ENCODE results near the gene TEC.
"Not testable (repeated sequence)": the region's sequence is repeated elsewhere in the genome, so short reads cannot be mapped to it uniquely, and the experiment has no call there.

TEC gene

DNA sequence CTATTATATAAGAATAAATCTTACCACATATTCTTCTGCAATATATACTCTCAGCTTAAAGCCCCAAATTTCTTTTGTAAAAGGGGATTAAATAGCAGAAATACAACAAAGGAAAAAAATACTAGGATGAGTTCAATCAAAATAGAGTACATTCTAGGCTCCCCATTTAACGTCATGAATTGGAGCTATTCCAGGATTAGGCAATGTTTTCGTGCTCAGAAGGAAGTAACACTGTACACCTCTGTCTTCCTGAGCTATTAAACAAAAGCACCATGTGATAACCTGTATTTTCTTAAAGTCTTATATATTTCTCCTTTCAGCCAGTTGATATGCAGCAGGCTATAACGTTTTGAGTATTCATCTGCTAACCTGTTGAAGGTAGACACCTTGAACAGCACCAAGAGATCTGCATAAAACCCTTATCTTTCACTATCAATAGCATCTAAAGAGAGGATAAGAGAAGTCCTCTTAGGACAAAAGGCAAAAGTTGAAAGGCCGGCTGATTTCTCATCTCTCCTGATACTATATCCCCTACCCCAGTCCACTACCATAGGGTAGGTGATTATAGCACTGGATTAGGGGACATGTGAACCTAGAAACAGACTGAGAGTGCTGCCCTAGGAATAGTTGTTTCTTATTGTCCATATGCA, 31.5 kb downstream of the TEC start:
- Mint-ChIP-seq H3K9me3 (peaks cover 5% of the 10 kb centered on the region), H3K27ac (no peak overlapping the region), H3K36me3 (ENCODE audit: low read depth) (no peaks in the 10 kb centered on the region), H3K27me3 (no peaks in the 10 kb centered on the region), H3K4me1 (ENCODE audit: low read depth) (peaks cover 12% of the 10 kb centered on the region), H3K4me3 (no peak overlapping the region)

DNA sequence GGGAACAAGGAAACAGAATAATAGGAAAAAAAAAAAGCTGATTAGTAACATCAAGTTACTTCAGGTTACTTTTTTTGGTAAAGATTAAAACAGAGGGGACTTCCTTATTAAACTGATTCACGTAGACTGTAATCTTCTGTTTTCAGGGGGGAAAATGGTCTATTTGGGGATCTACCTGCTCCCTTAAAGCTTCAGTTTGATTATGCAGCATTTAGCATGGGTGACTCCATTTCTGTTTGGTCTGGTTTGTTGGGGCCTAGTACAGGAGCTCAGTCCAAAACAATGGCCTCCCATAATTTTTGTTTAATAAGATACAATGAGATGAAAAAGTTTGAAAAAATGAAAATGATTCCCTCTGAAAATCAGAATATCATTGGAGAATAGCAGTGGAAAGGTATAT, 34.6 kb downstream of the TEC start:
- H3K4me3 Mint-ChIP-seq, result no peak overlapping the region
- no peaks in the 10 kb centered on the region for H3K36me3 Mint-ChIP-seq (ENCODE audit: low read depth)
- no peak overlapping the region for H3K27ac Mint-ChIP-seq
- H3K9me3 Mint-ChIP-seq, result peaks cover 5% of the 10 kb centered on the region
- H3K4me1 Mint-ChIP-seq (ENCODE audit: low read depth), result peaks cover 9% of the 10 kb centered on the region
- no peaks in the 10 kb centered on the region for H3K27me3 Mint-ChIP-seq

GRCh38 chr4:48234575-48234974, 35.1 kb downstream of the TEC start:
- peaks cover 5% of the 10 kb centered on the region for H3K9me3 Mint-ChIP-seq
- peaks cover 9% of the 10 kb centered on the region for H3K4me1 Mint-ChIP-seq (ENCODE audit: low read depth)
- no peaks in the 10 kb centered on the region for H3K36me3 Mint-ChIP-seq (ENCODE audit: low read depth)
- no peak overlapping the region for H3K27ac Mint-ChIP-seq
- no peak overlapping the region for H3K4me3 Mint-ChIP-seq
- H3K27me3 Mint-ChIP-seq, result no peaks in the 10 kb centered on the region

DNA sequence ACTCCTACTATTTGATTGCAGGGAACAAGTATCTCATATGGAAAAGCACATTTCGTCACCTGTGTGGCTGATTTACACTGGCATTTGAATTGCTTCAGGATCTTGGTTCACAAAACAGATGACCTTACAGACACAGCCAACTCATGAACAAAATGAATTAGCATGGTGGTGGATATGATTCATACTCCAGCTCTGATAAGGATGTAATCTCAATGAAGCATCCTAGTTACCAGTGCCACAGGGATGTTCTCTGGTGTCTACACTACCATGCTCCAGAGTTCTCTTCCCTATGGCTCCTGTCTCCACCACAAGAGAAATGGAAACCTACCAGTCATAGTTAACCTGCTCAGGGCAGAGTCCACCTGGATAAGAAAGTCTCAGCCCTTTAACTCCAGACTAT, 40.7 kb downstream of the TEC start:
- Mint-ChIP-seq H3K4me3 (no peak overlapping the region), H3K9me3 (no peaks in the 10 kb centered on the region), H3K4me1 (ENCODE audit: low read depth) (peaks cover 6% of the 10 kb centered on the region), H3K36me3 (ENCODE audit: low read depth) (peaks cover 8% of the 10 kb centered on the region), H3K27me3 (no peaks in the 10 kb centered on the region), H3K27ac (no peak overlapping the region)

DNA sequence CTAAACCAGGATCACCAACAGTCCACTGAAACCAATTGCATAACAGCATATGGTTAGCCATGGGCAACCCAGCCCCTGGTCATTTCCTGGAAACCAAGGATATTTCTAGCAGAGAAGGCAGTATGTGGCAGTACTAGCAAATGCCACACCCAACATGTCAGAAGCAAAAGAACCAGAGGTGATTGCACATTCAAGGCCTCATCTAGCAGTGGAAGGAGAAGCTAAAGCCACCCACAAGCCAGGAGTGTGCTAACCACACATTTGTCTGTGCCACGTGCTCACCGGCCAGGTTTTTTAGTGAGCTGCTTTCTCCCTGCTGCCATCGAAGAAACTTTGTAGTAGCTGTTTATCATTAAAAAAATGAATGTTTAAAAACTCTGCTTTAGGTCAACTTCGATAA, 42.0 kb downstream of the TEC start:
- Mint-ChIP-seq H3K27me3 (no peaks in the 10 kb centered on the region), H3K4me3 (no peak overlapping the region), H3K27ac (no peak overlapping the region), H3K9me3 (no peaks in the 10 kb centered on the region), H3K4me1 (ENCODE audit: low read depth) (peaks cover 6% of the 10 kb centered on the region), H3K36me3 (ENCODE audit: low read depth) (peaks cover 8% of the 10 kb centered on the region)

DNA sequence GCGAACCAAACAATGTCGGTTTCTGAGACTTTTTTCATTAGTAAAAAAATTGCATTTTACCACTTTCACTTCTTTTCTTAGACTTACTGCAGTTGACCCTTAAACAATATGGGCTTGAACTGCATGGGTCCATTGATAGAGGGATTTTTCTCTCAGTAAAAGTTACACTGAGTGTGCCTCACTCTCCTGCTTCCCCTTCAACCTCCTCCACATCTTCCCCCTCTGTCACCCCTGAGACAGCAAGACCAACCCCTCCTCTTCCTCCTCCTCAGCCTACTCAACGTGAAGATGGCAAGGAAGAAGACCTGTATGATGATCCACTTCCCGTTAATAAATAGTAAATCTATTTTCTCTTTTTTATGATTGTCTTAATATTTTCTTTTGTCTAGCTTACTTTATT, 43.4 kb downstream of the TEC start:
- peaks cover 8% of the 10 kb centered on the region for H3K36me3 Mint-ChIP-seq (ENCODE audit: low read depth)
- H3K27me3 Mint-ChIP-seq, result no peaks in the 10 kb centered on the region
- no peak overlapping the region for H3K27ac Mint-ChIP-seq
- H3K4me1 Mint-ChIP-seq (ENCODE audit: low read depth), result peaks cover 6% of the 10 kb centered on the region
- H3K4me3 Mint-ChIP-seq, result no peak overlapping the region
- no peaks in the 10 kb centered on the region for H3K9me3 Mint-ChIP-seq

DNA sequence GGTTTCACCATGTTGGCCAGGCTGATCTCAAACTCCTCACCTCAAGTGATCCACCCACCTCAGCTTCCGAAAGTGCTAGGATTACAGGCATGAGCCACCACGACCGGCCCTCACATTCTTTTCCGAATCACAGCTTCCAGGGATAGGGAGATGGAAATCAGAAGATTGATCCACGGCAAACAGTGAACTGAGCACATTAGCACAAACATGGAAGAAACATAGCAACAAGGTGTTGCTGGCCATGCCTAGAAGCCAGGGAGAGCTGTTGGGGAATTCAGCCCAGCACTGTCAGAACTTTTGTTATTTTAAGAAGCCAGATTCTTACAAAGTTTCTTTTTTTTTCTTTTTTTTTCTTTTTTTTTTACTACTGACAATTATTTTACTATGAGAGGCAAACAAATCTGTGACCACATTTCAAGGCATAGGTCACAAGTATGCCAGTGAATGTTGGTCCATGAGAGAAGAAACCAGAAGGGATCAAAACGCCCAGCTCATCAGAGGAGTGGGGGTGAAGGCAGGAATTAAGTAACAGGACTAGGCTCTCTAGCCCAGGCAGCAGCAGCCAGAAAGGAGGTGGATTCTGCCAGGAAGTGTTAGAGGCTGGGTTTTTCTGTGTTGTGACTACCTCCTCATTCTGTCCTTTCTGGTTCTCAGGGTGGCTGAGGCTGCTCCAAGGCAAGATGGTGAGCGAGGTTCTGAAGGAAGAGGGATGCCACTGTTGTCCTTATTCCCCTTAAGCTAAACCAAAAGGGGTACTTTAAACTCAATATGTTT, 44.1 kb downstream of the TEC start:
- Mint-ChIP-seq H3K27me3 (no peaks in the 10 kb centered on the region), H3K4me3 (no peak overlapping the region), H3K27ac (no peak overlapping the region), H3K9me3 (no peaks in the 10 kb centered on the region), H3K4me1 (ENCODE audit: low read depth) (peaks cover 6% of the 10 kb centered on the region), H3K36me3 (ENCODE audit: low read depth) (peaks cover 8% of the 10 kb centered on the region)

GRCh38 chr4:48224606-48225005, 45.0 kb downstream of the TEC start:
- Mint-ChIP-seq H3K4me3 (no peak overlapping the region), H3K4me1 (ENCODE audit: low read depth) (peaks cover 6% of the 10 kb centered on the region), H3K9me3 (no peaks in the 10 kb centered on the region), H3K27me3 (no peaks in the 10 kb centered on the region), H3K27ac (no peak overlapping the region), H3K36me3 (ENCODE audit: low read depth) (peaks cover 11% of the 10 kb centered on the region)

- H3K36me3 Mint-ChIP-seq (ENCODE audit: low read depth), result peaks cover 10% of the 10 kb centered on the region
- H3K27ac Mint-ChIP-seq, result no peak overlapping the region
- H3K27me3 Mint-ChIP-seq, result no peaks in the 10 kb centered on the region
- no peaks in the 10 kb centered on the region for H3K9me3 Mint-ChIP-seq
- no peak overlapping the region for H3K4me3 Mint-ChIP-seq
- peaks cover 3% of the 10 kb centered on the region for H3K4me1 Mint-ChIP-seq (ENCODE audit: low read depth)
Measured at GRCh38 chr4:48223633-48224295, 45.9 kb downstream of the TEC start.

DNA sequence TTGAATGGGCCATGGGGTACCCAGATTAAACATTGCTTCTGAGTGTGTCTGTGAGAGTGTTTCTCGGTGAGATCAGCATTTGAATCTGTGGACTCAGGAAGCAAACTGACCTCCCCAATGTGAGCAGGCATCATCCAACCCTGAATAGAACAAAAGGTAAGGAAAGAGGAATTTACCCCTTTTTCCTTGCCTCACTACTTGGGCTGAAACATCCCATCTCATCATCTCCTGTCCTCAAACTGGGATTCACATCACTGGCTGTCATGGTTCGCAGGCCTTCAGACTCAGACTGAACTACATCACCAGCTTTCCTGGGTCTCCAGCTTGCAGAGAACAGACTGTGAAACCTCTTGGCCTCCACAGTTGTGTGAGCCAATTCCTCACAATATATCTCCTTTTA, 47.1 kb downstream of the TEC start:
- Mint-ChIP-seq H3K4me3 (no peak overlapping the region), H3K36me3 (ENCODE audit: low read depth) (peaks cover 7% of the 10 kb centered on the region), H3K4me1 (ENCODE audit: low read depth) (no peaks in the 10 kb centered on the region), H3K27me3 (no peaks in the 10 kb centered on the region), H3K27ac (no peak overlapping the region), H3K9me3 (no peaks in the 10 kb centered on the region)

GRCh38 chr4:48219430-48219829, 50.2 kb downstream of the TEC start:
- not testable (repeated sequence) for H3K4me1 Mint-ChIP-seq (ENCODE audit: low read depth); H3K27ac Mint-ChIP-seq; H3K27me3 Mint-ChIP-seq; H3K36me3 Mint-ChIP-seq (ENCODE audit: low read depth); H3K9me3 Mint-ChIP-seq; H3K4me3 Mint-ChIP-seq

- no peak overlapping the region for H3K27ac Mint-ChIP-seq
- no peaks in the 10 kb centered on the region for H3K27me3 Mint-ChIP-seq
- peaks cover 3% of the 10 kb centered on the region for H3K36me3 Mint-ChIP-seq (ENCODE audit: low read depth)
- H3K4me3 Mint-ChIP-seq, result no peak overlapping the region
- peaks cover 10% of the 10 kb centered on the region for H3K4me1 Mint-ChIP-seq (ENCODE audit: low read depth)
- no peaks in the 10 kb centered on the region for H3K9me3 Mint-ChIP-seq
Measured at GRCh38 chr4:48216563-48216962, 53.1 kb downstream of the TEC start.

- H3K27ac Mint-ChIP-seq, result no peak overlapping the region
- H3K36me3 Mint-ChIP-seq (ENCODE audit: low read depth), result peaks cover 3% of the 10 kb centered on the region
- no peaks in the 10 kb centered on the region for H3K27me3 Mint-ChIP-seq
- no peaks in the 10 kb centered on the region for H3K9me3 Mint-ChIP-seq
- no peak overlapping the region for H3K4me3 Mint-ChIP-seq
- H3K4me1 Mint-ChIP-seq (ENCODE audit: low read depth), result peaks cover 10% of the 10 kb centered on the region
Measured at GRCh38 chr4:48215977-48216376, 53.7 kb downstream of the TEC start.

GRCh38 chr4:48212165-48212564, 57.5 kb downstream of the TEC start:
- Mint-ChIP-seq H3K27me3 (no peaks in the 10 kb centered on the region), H3K4me3 (peak overlapping the region; percentile 18), H3K4me1 (ENCODE audit: low read depth) (peaks cover 19% of the 10 kb centered on the region), H3K9me3 (no peaks in the 10 kb centered on the region), H3K36me3 (ENCODE audit: low read depth) (no peaks in the 10 kb centered on the region), H3K27ac (no peak overlapping the region)

GRCh38 chr4:48210966-48211328, 58.7 kb downstream of the TEC start:
- H3K27me3 Mint-ChIP-seq, result no peaks in the 10 kb centered on the region
- no peaks in the 10 kb centered on the region for H3K36me3 Mint-ChIP-seq (ENCODE audit: low read depth)
- peaks cover 19% of the 10 kb centered on the region for H3K4me1 Mint-ChIP-seq (ENCODE audit: low read depth)
- H3K4me3 Mint-ChIP-seq, result no peak overlapping the region
- no peaks in the 10 kb centered on the region for H3K9me3 Mint-ChIP-seq
- no peak overlapping the region for H3K27ac Mint-ChIP-seq

Measured in stimulated activated naive CD8-positive, alpha-beta T cell treated with anti-CD3 and anti-CD28 coated beads, Interleukin-15, Interleukin-2, amounts not matched to agents 100 ng/mL and 50 ng/mL, for 24 hours (primary cell).